NCI-H2227 treated with DMSO at 0.1 percent for 48 hours (cell line): ENCODE data around the gene KCTD20.
"Not testable (repeated sequence)": the region's sequence is repeated elsewhere in the genome, so short reads cannot be mapped to it uniquely, and the experiment has no call there.

Experiments
- DNase-seq: peaks from one replicate; lab custom pipeline; 2025; lab: John Stamatoyannopoulos, UW

KCTD20 gene

DNA sequence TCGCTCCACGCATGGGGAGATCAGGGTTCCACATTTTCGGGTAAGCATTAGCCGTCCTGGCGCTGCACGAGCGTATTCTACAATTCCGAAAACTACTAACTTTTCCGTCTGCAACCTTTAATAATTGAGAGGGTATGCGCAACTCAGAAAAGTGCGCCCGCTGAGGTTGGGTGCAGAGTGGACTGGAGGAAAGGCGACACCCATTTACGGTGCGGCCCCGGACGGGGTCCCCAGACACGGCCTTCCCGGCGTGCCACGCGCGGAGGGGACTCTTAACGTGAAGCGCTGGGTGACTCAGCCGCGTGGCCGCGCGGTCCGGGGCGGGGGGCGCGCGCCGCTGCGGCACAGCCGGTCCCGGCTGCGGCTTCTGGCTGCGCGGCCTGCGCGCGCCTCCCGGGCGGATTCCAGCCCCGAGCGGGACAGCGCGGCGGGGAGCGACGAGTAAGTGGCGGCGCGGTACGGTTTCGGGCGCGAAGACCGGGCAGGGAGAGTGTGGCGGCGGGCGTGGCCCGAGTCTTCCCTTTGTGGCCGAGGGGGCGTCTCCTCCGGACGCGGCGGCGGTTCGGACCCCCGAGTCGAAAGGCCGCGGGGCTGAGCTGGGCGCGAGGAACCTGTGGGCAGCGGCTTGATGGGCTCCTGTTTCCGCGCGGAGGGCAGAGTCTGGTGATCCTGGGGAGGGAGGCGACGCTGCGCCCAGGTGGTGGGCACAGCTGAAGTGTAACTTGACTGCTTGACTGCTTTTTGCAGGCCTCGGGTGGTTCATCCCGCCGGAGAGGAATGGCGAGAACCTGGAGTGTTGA, at the start of gene KCTD20, which contains the start of gene PXT1:
KCTD20 (plus strand) TSS at position 330 of the 800 bp plus-strand sequence. CDS start 27,098 bp downstream, outside the sequence.
PXT1 (minus strand) TSS at position 184 of the 800 bp plus-strand sequence. CDS start 16,772 bp downstream, outside the sequence.
- peak; percentile 61 for DNase-seq

GRCh38 chr6:36399970-36400369, 42.8 kb upstream of the KCTD20 start:
- DNase-seq = no peak

- no peak for DNase-seq
Measured at GRCh38 chr6:36402481-36402880, 40.3 kb upstream of the KCTD20 start.

DNA sequence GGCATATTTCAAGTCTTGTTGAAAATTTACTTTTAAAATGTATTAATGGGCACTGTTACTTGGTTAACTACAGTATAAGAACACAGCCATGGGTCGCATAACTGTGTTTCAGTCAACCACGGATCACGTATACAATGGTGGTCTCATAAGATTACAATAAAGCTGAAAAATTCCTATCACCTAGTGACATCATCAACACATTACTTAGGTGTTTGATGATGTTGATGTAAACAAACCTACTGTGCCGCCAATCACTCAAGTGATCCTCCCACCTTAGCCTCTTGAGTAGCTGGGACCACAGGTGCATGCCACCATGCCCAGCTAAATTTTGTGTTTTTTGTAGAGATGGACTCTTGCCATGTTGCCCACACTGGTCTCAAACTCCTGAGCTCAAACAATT, 38.6 kb upstream of the KCTD20 start:
- no peak for DNase-seq

- DNase-seq = not testable (repeated sequence)
Measured at GRCh38 chr6:36409718-36410117, 33.1 kb upstream of the KCTD20 start.

DNA sequence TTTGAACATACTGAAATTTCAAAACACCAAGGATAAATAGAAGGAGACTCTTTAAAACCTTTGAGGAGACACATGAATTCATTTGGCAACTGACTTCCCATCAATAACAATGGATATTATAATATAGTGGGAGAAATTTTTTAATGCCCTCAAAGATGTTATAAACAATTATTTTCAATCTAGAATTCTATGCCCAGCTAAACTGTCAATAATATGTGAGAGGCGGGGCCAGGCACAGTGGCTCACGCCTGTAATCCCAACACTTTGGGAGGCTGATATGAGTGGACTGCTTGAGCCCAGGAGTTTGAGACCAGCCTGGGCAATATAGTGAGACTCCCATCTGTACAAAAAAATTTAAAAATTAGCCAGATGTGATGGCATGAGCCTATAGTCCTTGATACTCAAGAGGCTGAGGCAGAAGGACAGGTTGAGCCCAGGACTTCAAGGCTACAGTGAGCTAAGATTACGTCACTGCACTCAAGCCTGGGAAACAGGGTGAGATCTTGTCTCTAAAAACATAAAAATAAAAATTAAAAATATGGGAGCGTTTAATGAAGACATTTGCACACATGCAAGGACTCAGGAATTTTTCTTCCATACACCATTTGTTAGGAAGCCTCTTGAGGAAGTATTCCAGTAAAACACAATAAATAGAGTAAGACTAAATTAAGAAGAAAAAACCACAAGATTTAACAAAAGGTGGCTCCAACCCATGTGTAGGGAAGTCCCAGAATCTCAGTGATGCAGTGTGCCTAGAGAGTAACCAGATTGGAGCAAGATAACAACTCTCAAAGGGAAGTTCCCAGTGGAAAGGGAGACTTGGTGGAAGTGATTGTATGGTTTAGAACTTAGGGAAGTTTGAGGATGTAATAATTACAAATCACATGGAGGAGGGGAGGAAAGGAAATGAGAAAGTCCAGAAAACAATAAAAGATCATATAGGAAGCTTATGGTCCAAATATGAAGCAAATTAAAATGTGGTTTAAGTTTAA, 29.0 kb upstream of the KCTD20 start:
- no peak for DNase-seq

DNA sequence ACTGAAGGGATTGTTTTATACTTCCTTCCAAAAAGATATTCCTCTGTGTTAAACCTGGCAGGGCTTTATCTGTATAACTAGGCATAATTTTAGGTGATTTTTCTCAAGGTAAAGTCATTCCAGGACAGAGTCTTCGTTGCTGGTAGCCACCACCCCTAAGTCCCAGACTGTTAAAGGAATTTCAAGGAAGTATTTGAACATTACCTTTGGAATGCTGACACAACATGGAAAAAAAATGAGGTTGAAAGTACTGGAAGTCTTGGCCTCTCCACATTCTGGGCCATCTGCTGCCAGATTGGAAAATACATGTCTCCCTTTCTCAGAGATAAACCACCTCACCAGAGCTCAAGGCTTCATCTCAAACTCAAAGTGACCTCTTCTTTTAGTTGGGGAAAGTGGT, 28.3 kb upstream of the KCTD20 start:
- no peak for DNase-seq

GRCh38 chr6:36418558-36418957, 24.2 kb upstream of the KCTD20 start:
- no peak for DNase-seq

- DNase-seq = no peak
Measured at GRCh38 chr6:36419310-36419709, 23.5 kb upstream of the KCTD20 start.

DNA sequence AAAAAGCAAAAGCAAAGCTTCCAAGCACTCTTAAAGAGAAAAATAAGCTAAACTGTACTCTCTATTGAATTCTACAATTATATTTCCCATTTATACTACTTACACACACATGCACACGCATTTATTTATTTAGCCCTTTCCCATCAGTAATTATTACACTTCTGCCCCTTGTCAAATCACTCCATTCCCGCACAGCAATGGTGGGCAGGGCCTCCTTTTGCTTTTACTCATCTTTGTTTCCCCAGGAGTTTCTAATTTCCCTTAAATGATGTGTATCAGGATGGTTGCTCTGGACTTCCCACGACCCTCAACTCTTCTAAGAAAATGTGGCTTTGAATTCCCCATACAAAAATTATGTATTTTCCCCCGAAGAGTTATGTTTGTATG, 20.1 kb upstream of the KCTD20 start:
- DNase-seq = no peak

GRCh38 chr6:36423101-36423824, 19.5 kb upstream of the KCTD20 start:
- peak; percentile 98 for DNase-seq

DNA sequence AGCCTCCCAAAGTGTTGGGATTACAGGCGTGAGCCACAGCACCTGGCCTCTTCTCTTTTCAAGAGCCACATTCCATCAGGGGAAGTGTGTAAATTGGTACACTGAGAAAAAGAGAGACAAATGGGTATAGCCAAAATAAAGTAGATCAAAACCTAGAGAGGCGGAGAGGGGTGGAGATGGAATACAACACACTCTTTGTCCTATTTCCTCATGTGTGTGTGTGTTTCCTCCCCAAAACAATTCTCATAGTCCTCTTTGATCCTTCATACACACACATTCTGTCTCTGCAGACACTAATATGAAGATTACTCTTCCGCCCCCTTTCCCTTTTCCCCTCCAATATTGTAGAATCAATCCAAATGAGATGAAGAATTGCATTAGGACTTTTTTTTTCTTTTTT, 16.2 kb upstream of the KCTD20 start:
- no peak for DNase-seq

DNA sequence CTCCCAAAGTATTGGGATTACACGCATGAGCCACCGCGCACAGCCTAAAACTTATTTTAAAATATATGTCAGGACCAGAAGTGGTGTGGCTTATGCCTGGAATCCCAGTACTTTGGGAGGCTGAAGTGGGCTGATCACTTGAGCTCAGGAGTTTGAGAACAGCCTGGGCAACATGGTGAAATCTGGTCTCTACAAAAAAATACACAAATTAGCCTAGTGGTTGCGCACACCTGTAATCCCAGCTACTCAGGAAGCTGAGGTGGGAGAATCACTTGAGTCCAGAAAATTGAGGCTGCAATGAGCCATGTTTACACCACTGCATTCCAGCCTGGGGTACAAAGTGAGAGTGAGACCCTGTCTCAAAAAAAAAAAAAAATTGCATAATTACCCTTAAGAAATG, 13.9 kb upstream of the KCTD20 start:
- DNase-seq = no peak

DNA sequence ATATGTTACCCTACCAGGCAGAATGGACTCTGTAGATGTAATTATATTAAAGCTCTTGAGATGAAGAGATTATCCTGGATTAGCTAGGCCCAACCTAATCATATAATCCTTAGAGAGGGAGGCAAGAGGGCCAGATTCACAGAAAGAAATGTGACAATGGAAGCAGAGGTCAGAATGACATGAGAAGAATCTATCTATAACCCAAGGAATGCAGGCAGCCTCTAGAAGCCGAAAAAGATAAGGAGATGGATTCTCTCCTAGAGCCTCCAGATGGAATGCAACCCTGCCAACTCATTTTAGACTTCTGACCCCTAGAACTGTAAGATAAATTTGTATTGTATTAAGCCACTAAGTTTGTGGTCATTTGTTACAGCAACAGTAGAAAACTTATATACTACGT, 12.4 kb upstream of the KCTD20 start:
- DNase-seq = no peak

- DNase-seq = no peak
Measured at GRCh38 chr6:36431197-36431596, 11.6 kb upstream of the KCTD20 start.

- no peak for DNase-seq
Measured at GRCh38 chr6:36432151-36432671, 10.6 kb upstream of the KCTD20 start.

- DNase-seq = no peak
Measured at GRCh38 chr6:36436466-36436865, 6.3 kb upstream of the KCTD20 start.

- peak; percentile 78 for DNase-seq
Measured at GRCh38 chr6:36441307-36441894, 1.4 kb upstream of the KCTD20 start.

DNA sequence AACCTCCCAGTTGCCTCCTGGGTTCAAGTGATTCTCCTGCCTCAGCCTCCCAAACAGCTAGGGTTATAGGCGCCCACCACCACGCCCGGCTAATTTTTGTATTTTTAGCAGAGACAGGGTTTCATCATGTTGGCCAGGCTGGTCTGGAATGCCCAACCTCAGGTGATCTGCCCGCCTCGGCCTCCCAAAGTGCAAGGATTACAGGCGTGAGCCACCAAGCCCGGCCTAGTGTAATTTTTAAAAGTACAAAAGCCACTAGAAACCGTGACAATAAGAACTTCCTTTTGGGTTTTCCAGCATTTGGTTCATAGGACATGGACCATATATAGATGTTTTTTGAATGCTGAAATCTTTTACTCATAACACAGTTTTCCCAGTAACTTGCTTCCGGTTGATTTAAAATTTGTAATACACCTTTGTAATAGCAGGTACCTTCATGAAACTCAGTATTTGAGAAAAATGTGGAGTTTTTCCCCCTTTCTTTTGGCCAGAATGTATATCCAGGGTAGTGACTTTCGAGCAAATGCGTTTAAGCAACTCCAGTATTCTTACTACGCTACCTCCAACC, 613 bp upstream of the KCTD20 start:
- no peak for DNase-seq

- DNase-seq = peak; percentile 37
Measured at GRCh38 chr6:36443471-36444428, 950 bp downstream of the KCTD20 start.
